H1 (cell line): ENCODE results near the gene MBD5. TPM values are rescaled to one million over a fixed set of nuclear protein-coding genes. Genes with fewer than 3 reads are reported as not detected.

ENCODE experiments used
- CTCF ChIA-PET: fragments of 300-600 bp; sonication (Branson Sonifier 250); formaldehyde crosslinking; loops from one replicate; lab custom pipeline; 2021; ENCODE audit not compliant: partially characterized antibody; lab: Charles Lee
- POLR2A ChIA-PET: fragments of 300-600 bp; sonication (Branson Sonifier 250); formaldehyde crosslinking; loops from one replicate; lab custom pipeline; 2021; ENCODE audit warnings: inconsistent platforms; ENCODE audit not compliant: partially characterized antibody; lab: Charles Lee
- DNase-seq, 2 experiments: peaks; one replicate each; pipeline versions ENCODE4 v3.0.0 to v3.0.0-alpha.2; 2010 to 2022; ENCODE audit warnings: low spot score in 2 of 2, low read depth in 1 of 2, mixed read lengths in 1 of 2
- FAIRE-seq: peaks from 2 replicates; lab custom pipeline; 2011; peaks lifted over from hg19 to GRCh38; lab: Jason Lieb, UNC
- H2AFZ ChIP-seq: 2 replicates; pipeline ENCODE4 v1.8.1; 2012; ENCODE audit warnings: low read length, inconsistent platforms
- H2AK5ac ChIP-seq: 2 replicates; pipeline ENCODE4 v1.6.1; 2013; ENCODE audit warnings: low read depth, low read length
- H2BK120ac ChIP-seq: replicated peaks from 2 replicates; pipeline ENCODE3; 2013; ENCODE audit warnings: low read depth, low read length, inconsistent platforms
- H2BK12ac ChIP-seq: 2 replicates; pipeline ENCODE4 v1.6.1; 2013; ENCODE audit warnings: low read depth, low read length
- H2BK15ac ChIP-seq: 2 replicates; pipeline ENCODE4 v1.6.1; 2013; ENCODE audit warnings: low read length
- H2BK20ac ChIP-seq: 2 replicates; pipeline ENCODE4 v1.6.1; 2013; ENCODE audit warnings: low read length
- H2BK5ac ChIP-seq: 2 replicates; pipeline ENCODE4 v1.6.1; 2013; ENCODE audit warnings: low read depth, low read length
- H3K14ac ChIP-seq: 2 replicates; pipeline ENCODE4 v1.6.1; 2013; ENCODE audit warnings: inconsistent platforms; ENCODE audit not compliant: insufficient read length
- H3K18ac ChIP-seq: 2 replicates; pipeline ENCODE4 v1.6.1; 2013; ENCODE audit warnings: low read length; ENCODE audit errors: extremely low read depth
- H3K23ac ChIP-seq: 2 replicates; pipeline ENCODE4 v1.6.1; 2013; ENCODE audit warnings: inconsistent platforms; ENCODE audit not compliant: insufficient read length
- H3K23me2 ChIP-seq: 2 replicates; pipeline ENCODE4 v1.6.1; 2013; ENCODE audit warnings: low read depth, low read length
- H3K27ac ChIP-seq: 2 replicates; pipeline ENCODE4 v1.6.1; 2011; ENCODE audit warnings: low read depth, low read length, inconsistent platforms
- H3K27me3 ChIP-seq, 4 experiments: replicated peaks in 1 of 4; 1 replicate in 1 of 4; 2 replicates in 3 of 4; pipeline versions ENCODE4 v1.6.1 to v1.8.1; 2011 to 2013; ENCODE audit warnings: low read length in 3 of 4, mild to moderate bottlenecking in 3 of 4, inconsistent platforms in 2 of 4, mixed read lengths in 2 of 4, moderate library complexity in 1 of 4; ENCODE audit not compliant: control insufficient read depth in 3 of 4, insufficient read depth in 3 of 4; ENCODE audit errors: extremely low read depth in 1 of 4
- H3K36me3 ChIP-seq, 4 experiments: 2 replicates each; pipeline versions ENCODE4 v1.6.1 to v1.8.1; 2011 to 2013; ENCODE audit warnings: mild to moderate bottlenecking in 4 of 4, low read length in 3 of 4, moderate library complexity in 2 of 4, control low read depth in 1 of 4, inconsistent platforms in 1 of 4; ENCODE audit not compliant: insufficient read depth in 4 of 4, control insufficient read depth in 2 of 4
- H3K4ac ChIP-seq: replicated peaks from 2 replicates; pipeline ENCODE3; 2013; ENCODE audit warnings: low read length, low read depth, mixed read lengths, inconsistent platforms; ENCODE audit not compliant: insufficient read length
- H3K4me1 ChIP-seq, 4 experiments: replicated peaks in 1 of 4; 1 replicate in 1 of 4; 2 replicates in 3 of 4; pipeline versions ENCODE4 v1.6.1 to v1.8.1; 2011 to 2013; ENCODE audit warnings: low read length in 3 of 4, inconsistent platforms in 2 of 4, mixed read lengths in 1 of 4; ENCODE audit not compliant: insufficient read depth in 4 of 4, control insufficient read depth in 3 of 4
- H3K4me2 ChIP-seq, 2 experiments: 2 replicates each; pipeline versions ENCODE4 v1.6.1 to v1.8.1; 2011 to 2013; ENCODE audit warnings: low read depth in 2 of 2, low read length in 2 of 2, control low read depth in 1 of 2, inconsistent platforms in 1 of 2, mild to moderate bottlenecking in 1 of 2; ENCODE audit not compliant: insufficient read depth in 1 of 2
- H3K4me3 ChIP-seq, 4 experiments: fragments of 200-600, 300-600 bp in 1 of 4; sonication (generic), shearing (Covaris generic), sonication (Bioruptor Twin) in 1 of 4; 2 replicates each; pipeline versions ENCODE4 v1.5.1 to v1.8.1; 2011 to 2016; ENCODE audit warnings: low read length in 4 of 4, low read depth in 3 of 4, control low read depth in 2 of 4, inconsistent platforms in 2 of 4, mild to moderate bottlenecking in 2 of 4, mixed read lengths in 1 of 4, moderate library complexity in 1 of 4; ENCODE audit not compliant: insufficient read depth in 2 of 4; ENCODE audit errors: extremely low read depth in 1 of 4
- H3K56ac ChIP-seq: replicated peaks from 2 replicates; pipeline ENCODE3; 2013; ENCODE audit warnings: low read depth, mild to moderate bottlenecking, mixed read lengths, low read length, inconsistent platforms; ENCODE audit not compliant: insufficient read length
- H3K79me1 ChIP-seq: 2 replicates; pipeline ENCODE4 v1.6.1; 2013; ENCODE audit warnings: low read depth, low read length, control low read depth
- H3K79me2 ChIP-seq, 2 experiments: 2 replicates each; pipeline versions ENCODE4 v1.6.1 to v1.8.1; 2012 to 2013; ENCODE audit warnings: low read length in 2 of 2, mild to moderate bottlenecking in 2 of 2, inconsistent platforms in 1 of 2; ENCODE audit not compliant: insufficient read depth in 2 of 2, control insufficient read depth in 1 of 2
- H3K9ac ChIP-seq, 4 experiments: replicated peaks in 1 of 4; 1 replicate in 1 of 4; 2 replicates in 3 of 4; pipeline versions ENCODE4 v1.6.1 to v1.8.1; 2011 to 2013; ENCODE audit warnings: low read depth in 3 of 4, low read length in 3 of 4, control low read depth in 2 of 4, mild to moderate bottlenecking in 2 of 4, moderate library complexity in 2 of 4, inconsistent platforms in 1 of 4; ENCODE audit errors: extremely low read depth in 1 of 4
- H3K9me3 ChIP-seq, 2 experiments: 2 replicates each; pipeline versions ENCODE4 v1.6.1 to v1.8.1; 2012 to 2013; ENCODE audit warnings: mild to moderate bottlenecking in 2 of 2, moderate library complexity in 2 of 2, control low read depth in 1 of 2, inconsistent platforms in 1 of 2, low read depth in 1 of 2, low read length in 1 of 2, mixed read lengths in 1 of 2; ENCODE audit not compliant: insufficient read depth in 2 of 2
- H4K20me1 ChIP-seq, 2 experiments: replicated peaks in 1 of 2; 2 replicates each; pipeline versions ENCODE3 to v1.8.1; 2011 to 2013; ENCODE audit warnings: inconsistent platforms in 2 of 2, low read length in 2 of 2, mild to moderate bottlenecking in 1 of 2; ENCODE audit not compliant: insufficient read depth in 2 of 2, control insufficient read depth in 1 of 2
- H4K5ac ChIP-seq: 2 replicates; pipeline ENCODE4 v1.6.1; 2013; ENCODE audit warnings: low read length, low read depth, mixed read lengths, inconsistent platforms; ENCODE audit not compliant: insufficient read length
- H4K8ac ChIP-seq: 2 replicates; pipeline ENCODE4 v1.8.0; 2013; ENCODE audit warnings: mild to moderate bottlenecking, moderate library complexity, low read length, inconsistent platforms; ENCODE audit not compliant: insufficient read depth; ENCODE audit errors: extremely low read depth
- H4K91ac ChIP-seq: replicated peaks from 2 replicates; pipeline ENCODE3; 2013; ENCODE audit warnings: low read length, mixed read lengths, inconsistent platforms; ENCODE audit not compliant: insufficient read length
- CTCF ChIP-seq, 3 experiments: IDR thresholded peaks; 1 replicate in 2 of 3; 2 replicates in 1 of 3; pipeline versions ENCODE4 v1.5.1 to v1.6.1; 2011; ENCODE audit warnings: low read length in 3 of 3, mild to moderate bottlenecking in 3 of 3, inconsistent platforms in 2 of 3, low read depth in 1 of 3, moderate library complexity in 1 of 3; ENCODE audit not compliant: insufficient read depth in 1 of 3; ENCODE audit errors: control extremely low read depth in 1 of 3
- EZH2 ChIP-seq: fragments of 200-600 bp; sonication (generic); IDR thresholded peaks from 2 replicates; pipeline ENCODE4 v1.7.1; 2012; ENCODE audit warnings: low read depth, mild to moderate bottlenecking, moderate library complexity, low read length, inconsistent platforms; ENCODE audit not compliant: severe bottlenecking
- RAD21 ChIP-seq, 2 experiments: IDR thresholded peaks in 1 of 2; conservative IDR thresholded peaks in 1 of 2; 2 replicates each; pipeline ENCODE4 v1.6.1; 2011; ENCODE audit warnings: low read depth in 2 of 2, low read length in 2 of 2, improper control_type of control experiment in 1 of 2, inconsistent platforms in 1 of 2, mild to moderate bottlenecking in 1 of 2, moderate library complexity in 1 of 2
- USF2 ChIP-seq: IDR thresholded peaks from 2 replicates; pipeline ENCODE4 v1.6.1; 2011; ENCODE audit warnings: low read length, improper control_type of control experiment
- WGBS, 2 experiments: shearing (Covaris generic) in 1 of 2; methylation state at CpG; one replicate each; pipeline versions ENCODE4 v1.1.6 to v1.1.7; 2013 to 2015; ENCODE audit warnings: low lambda C conversion rate in 2 of 2, mixed read lengths in 2 of 2, inconsistent platforms in 1 of 2, low coverage in 1 of 2, missing lambda C conversion rate in 1 of 2; ENCODE audit not compliant: insufficient replicate concordance in 2 of 2, insufficient coverage in 1 of 2, insufficient read length in 1 of 2; ENCODE audit errors: extremely low coverage in 1 of 2, missing lambda C conversion rate in 1 of 2; 5-methylcytosine and 5-hydroxymethylcytosine counted together
- polyA plus RNA-seq, 7 experiments: library from polyadenylated mRNA; depleted of rRNA in 3 of 7; stranded (reverse) in 5 of 7; unstranded in 2 of 7; fragments of >200 nt in 5 of 7; fragments of 200-250 nt in 2 of 7; gene quantifications; 1 replicate in 5 of 7; 2 replicates in 1 of 7; 4 replicates in 1 of 7; pipeline versions ENCODE4 v1.2.1 to v1.2.3, GENCODE V29; 2011 to 2013; ENCODE audit warnings: missing spikeins in 2 of 7, mixed read lengths in 2 of 7
- total RNA-seq: library from RNA; stranded (reverse); fragmentation: NEBNext Ultra II Directional; extraction: Animal tissue kit (Norgen Biotek cat#: 25700); gene quantifications from 2 replicates; pipeline ENCODE4 v1.2.1, GENCODE V29; 2021

The MBD5 gene
- total and polyA plus RNA-seq, 2 of the 8 experiments (the other 6 are each of a cell fraction or from before 2014, with no cell fraction given) = 9.7 to 29.4 TPM

- Histone ChIP-seq H2AK5ac (no peak overlapping the region), H3K9ac (no peak overlapping the region), H3K14ac (no peak overlapping the region), H3K27me3 (no peaks in the 10 kb centered on the region), H3K27ac (no peak overlapping the region), H3K23ac (no peak overlapping the region), H3K36me3 (no peaks in the 10 kb centered on the region), H4K91ac (no peak overlapping the region), H2BK15ac (no peak overlapping the region), H4K8ac (no peak overlapping the region), H3K4me2 (no peak overlapping the region), H4K20me1 (peaks cover 0 to 1% of the 10 kb centered on the region in 2 experiments), H3K56ac (no peak overlapping the region), H2BK120ac (no peak overlapping the region), H3K23me2 (no peaks in the 10 kb centered on the region), H3K4me1 (peaks cover 0 to 4% (median 1%) of the 10 kb centered on the region in 4 experiments; a peak in 3 of 7 replicates), H4K5ac (no peak overlapping the region), H2BK5ac (no peak overlapping the region), H3K79me1 (no peaks in the 10 kb centered on the region; the same call in 1 of the 2 replicates), H3K79me2 (peaks cover 0 to 92% of the 10 kb centered on the region in 2 experiments; a peak in 3 of 4 replicates), H2BK20ac (no peak overlapping the region), H3K4me3 (no peak overlapping the region), H3K18ac (no peak overlapping the region), H2BK12ac (no peak overlapping the region), H2AFZ (no peak overlapping the region), H3K4ac (no peak overlapping the region), H3K9me3 (no peaks in the 10 kb centered on the region)
- 70% methylated on average over 4 of the region's 4 CpGs; no CpG with 5 or more reads in 1 of the 2 experiments for WGBS, 2 experiments
- ChIA-PET CTCF (interaction anchor here (0.6 to 6.8 kb wide), 16 partner anchors 10 to 519 kb away, joined by 3 to 54 read pairs (median 4); no protein-coding TSS in a partner anchor), POLR2A (interaction anchor here (2.1 kb wide), 1 partner anchor 31 kb away, joined by 5 read pairs; the partner anchor contains the start of genes MBD5 and ORC4)
- FAIRE-seq (no peak), DNase-seq (no peak)
- TF ChIP-seq EZH2 = no peak
- no peak for TF ChIP-seq USF2
- TF ChIP-seq CTCF (IDR thresholded peaks at IDR 0.05; ENCODE audit: control extremely low read depth in 1 of 3, insufficient read depth in 1 of 3, low read depth in 1 of 3, low read length in 3 of 3) = peak in 2 of 3 experiments; percentile 50 to 76; a peak in 2 of 4 replicates
- TF ChIP-seq RAD21 (IDR thresholded peaks at IDR 0.05 in 1 of 2, conservative IDR thresholded peaks at IDR 0.05 in 1 of 2; ENCODE audit: low read depth in 2 of 2, low read length in 2 of 2) = peak; percentile 67 to 75
Observed at GRCh38 chr2:147989809-147990403, 31.0 kb upstream of the MBD5 start.
